H9 (cell line): ENCODE results near the gene MKI67. TPM values are rescaled to one million over a fixed set of nuclear protein-coding genes. Genes with fewer than 3 reads are reported as not detected.

Experiments
- DNase-seq: peaks from one replicate; pipeline ENCODE4 v3.0.0-alpha.2; 2017
- H2AFZ ChIP-seq: one replicate; pipeline ENCODE4 v1.6.1; 2013; ENCODE audit warnings: mild to moderate bottlenecking, low read length, control low read depth, moderate library complexity
- H2AK5ac ChIP-seq: 2 replicates; pipeline ENCODE4 v1.6.1; 2013; ENCODE audit warnings: low read length, control low read depth, mixed read lengths; ENCODE audit not compliant: insufficient read length
- H2BK120ac ChIP-seq: one replicate; pipeline ENCODE4 v1.6.1; 2013; ENCODE audit warnings: low read depth, mild to moderate bottlenecking, low read length, control low read depth, inconsistent platforms; ENCODE audit not compliant: poor library complexity, severe bottlenecking
- H2BK12ac ChIP-seq: 2 replicates; pipeline ENCODE4 v1.6.1; 2013; ENCODE audit warnings: low read length, control low read depth, mixed read lengths, low read depth; ENCODE audit not compliant: insufficient read length
- H2BK15ac ChIP-seq: 2 replicates; pipeline ENCODE4 v1.6.1; 2013; ENCODE audit warnings: low read depth, low read length, control low read depth
- H2BK20ac ChIP-seq: one replicate; pipeline ENCODE4 v1.6.1; 2013; ENCODE audit warnings: low read depth, mild to moderate bottlenecking, low read length, control low read depth, inconsistent platforms; ENCODE audit not compliant: poor library complexity, severe bottlenecking
- H2BK5ac ChIP-seq: 2 replicates; pipeline ENCODE4 v1.6.1; 2013; ENCODE audit warnings: low read length, control low read depth, mixed read lengths; ENCODE audit not compliant: insufficient read length
- H3K14ac ChIP-seq: 2 replicates; pipeline ENCODE4 v1.6.1; 2013; ENCODE audit warnings: low read length, control low read depth; ENCODE audit not compliant: insufficient read depth
- H3K18ac ChIP-seq: 2 replicates; pipeline ENCODE4 v1.6.1; 2013; ENCODE audit warnings: low read depth, mild to moderate bottlenecking, mixed read lengths, low read length, control low read depth; ENCODE audit not compliant: insufficient read length
- H3K23ac ChIP-seq: 2 replicates; pipeline ENCODE4 v1.6.1; 2013; ENCODE audit warnings: low read length, control low read depth, mixed read lengths, low read depth; ENCODE audit not compliant: insufficient read length
- H3K23me2 ChIP-seq: 2 replicates; pipeline ENCODE4 v1.6.1; 2013; ENCODE audit warnings: low read depth, mild to moderate bottlenecking, mixed read lengths, low read length, control low read depth; ENCODE audit not compliant: insufficient read length, poor library complexity, severe bottlenecking
- H3K27ac ChIP-seq: 2 replicates; pipeline ENCODE4 v1.5.1; 2013; ENCODE audit warnings: low read length, control low read depth, mixed read lengths, low read depth; ENCODE audit not compliant: insufficient read length
- H3K27me3 ChIP-seq: 2 replicates; pipeline ENCODE4 v1.6.1; 2013; ENCODE audit warnings: low read length, control low read depth, inconsistent platforms; ENCODE audit not compliant: insufficient read depth
- H3K4ac ChIP-seq: 2 replicates; pipeline ENCODE4 v1.6.1; 2013; ENCODE audit warnings: low read depth, mild to moderate bottlenecking, control low read depth, inconsistent platforms, low read length, moderate library complexity
- H3K4me1 ChIP-seq: 2 replicates; pipeline ENCODE4 v1.6.1; 2013; ENCODE audit warnings: low read length, control low read depth, inconsistent platforms; ENCODE audit not compliant: insufficient read depth
- H3K4me2 ChIP-seq: 2 replicates; pipeline ENCODE4 v1.6.1; 2013; ENCODE audit warnings: low read length, control low read depth, mixed read lengths; ENCODE audit not compliant: insufficient read length, insufficient read depth
- H3K56ac ChIP-seq: 2 replicates; pipeline ENCODE4 v1.6.1; 2013; ENCODE audit warnings: low read depth, mild to moderate bottlenecking, mixed read lengths, low read length, control low read depth; ENCODE audit not compliant: insufficient read length
- H3K79me1 ChIP-seq: 2 replicates; pipeline ENCODE4 v1.6.1; 2013; ENCODE audit warnings: low read depth, mild to moderate bottlenecking, moderate library complexity, low read length, control low read depth, inconsistent platforms; ENCODE audit not compliant: insufficient read depth, poor library complexity, severe bottlenecking
- H3K79me2 ChIP-seq: 2 replicates; pipeline ENCODE4 v1.6.1; 2013; ENCODE audit warnings: low read length, control low read depth, inconsistent platforms; ENCODE audit not compliant: insufficient read depth
- H3K9ac ChIP-seq: 2 replicates; pipeline ENCODE4 v1.6.1; 2013; ENCODE audit warnings: low read length, control low read depth, mixed read lengths; ENCODE audit not compliant: insufficient read length; ENCODE audit errors: extremely low read depth
- H3K9me3 ChIP-seq: one replicate; pipeline ENCODE4 v1.6.1; 2013; ENCODE audit warnings: low read depth, low read length, inconsistent platforms; ENCODE audit not compliant: control insufficient read depth
- H3T11ph ChIP-seq: one replicate; pipeline ENCODE4 v1.6.1; 2013; ENCODE audit warnings: mild to moderate bottlenecking, low read length, control low read depth, inconsistent platforms
- H4K20me1 ChIP-seq: one replicate; pipeline ENCODE4 v1.6.1; 2013; ENCODE audit not compliant: control insufficient read depth, insufficient read length, insufficient read depth
- H4K5ac ChIP-seq: 2 replicates; pipeline ENCODE4 v1.6.1; 2013; ENCODE audit warnings: low read depth, mild to moderate bottlenecking, mixed read lengths, low read length, control low read depth; ENCODE audit not compliant: insufficient read length
- H4K8ac ChIP-seq: replicated peaks from 2 replicates; pipeline ENCODE4 v1.6.1; 2013; ENCODE audit warnings: low read length, control low read depth, mixed read lengths, low read depth; ENCODE audit not compliant: insufficient read length
- H4K91ac ChIP-seq: 2 replicates; pipeline ENCODE4 v1.6.1; 2013; ENCODE audit warnings: low read depth, mild to moderate bottlenecking, moderate library complexity, mixed read lengths, low read length, control low read depth; ENCODE audit not compliant: insufficient read length
- H3K27ac Mint-ChIP-seq, 3 experiments: 2 replicates in 2 of 3; 3 replicates in 1 of 3; pipeline ENCODE4 v1.8.0; 2020 to 2021; ENCODE audit warnings: mixed read lengths in 3 of 3, mild to moderate bottlenecking in 1 of 3, moderate library complexity in 1 of 3
- H3K27me3 Mint-ChIP-seq: 2 replicates; pipeline ENCODE4 v1.8.0; 2021; ENCODE audit warnings: low read depth, mild to moderate bottlenecking, moderate library complexity, mixed read lengths
- H3K36me3 Mint-ChIP-seq, 3 experiments: 2 replicates in 2 of 3; 3 replicates in 1 of 3; pipeline ENCODE4 v1.8.0; 2020 to 2021; ENCODE audit warnings: low read depth in 3 of 3, mixed read lengths in 3 of 3; ENCODE audit not compliant: insufficient read depth in 1 of 3
- H3K4me1 Mint-ChIP-seq, 2 experiments: 2 replicates each; pipeline ENCODE4 v1.8.0; 2020; ENCODE audit warnings: mixed read lengths in 2 of 2
- H3K4me3 Mint-ChIP-seq, 2 experiments: 2 replicates in 1 of 2; 3 replicates in 1 of 2; pipeline ENCODE4 v1.8.0; 2020 to 2021; ENCODE audit warnings: mild to moderate bottlenecking in 2 of 2, mixed read lengths in 2 of 2, moderate library complexity in 1 of 2
- H3K9me3 Mint-ChIP-seq, 2 experiments: 2 replicates in 1 of 2; 3 replicates in 1 of 2; pipeline ENCODE4 v1.8.0; 2020; ENCODE audit warnings: mild to moderate bottlenecking in 2 of 2, mixed read lengths in 2 of 2, moderate library complexity in 1 of 2
- WGBS: extraction: QIAGEN DNeasy Blood & Tissue Kit; methylation state at CpG from one replicate; pipeline ENCODE4 v1.1.7; 2013; ENCODE audit warnings: missing lambda C conversion rate, low lambda C conversion rate, mixed read lengths; ENCODE audit not compliant: insufficient read length; ENCODE audit errors: extremely low coverage; 5-methylcytosine and 5-hydroxymethylcytosine counted together
- total RNA-seq: library from RNA; stranded (reverse); gene quantifications from 2 replicates; pipeline ENCODE4 v1.2.1, GENCODE V29; 2021
- TF ChIP-seq, protein P1 (sequence below): fragments of 200-600 bp; sonication (generic); conservative IDR thresholded peaks from 3 replicates; pipeline ENCODE4 v1.8.0; 2021; ENCODE audit warnings: antibody characterized with exemption, mild to moderate bottlenecking

The MKI67 gene
- total RNA-seq, 1 experiment from 2014 or later: 108 TPM

DNA sequence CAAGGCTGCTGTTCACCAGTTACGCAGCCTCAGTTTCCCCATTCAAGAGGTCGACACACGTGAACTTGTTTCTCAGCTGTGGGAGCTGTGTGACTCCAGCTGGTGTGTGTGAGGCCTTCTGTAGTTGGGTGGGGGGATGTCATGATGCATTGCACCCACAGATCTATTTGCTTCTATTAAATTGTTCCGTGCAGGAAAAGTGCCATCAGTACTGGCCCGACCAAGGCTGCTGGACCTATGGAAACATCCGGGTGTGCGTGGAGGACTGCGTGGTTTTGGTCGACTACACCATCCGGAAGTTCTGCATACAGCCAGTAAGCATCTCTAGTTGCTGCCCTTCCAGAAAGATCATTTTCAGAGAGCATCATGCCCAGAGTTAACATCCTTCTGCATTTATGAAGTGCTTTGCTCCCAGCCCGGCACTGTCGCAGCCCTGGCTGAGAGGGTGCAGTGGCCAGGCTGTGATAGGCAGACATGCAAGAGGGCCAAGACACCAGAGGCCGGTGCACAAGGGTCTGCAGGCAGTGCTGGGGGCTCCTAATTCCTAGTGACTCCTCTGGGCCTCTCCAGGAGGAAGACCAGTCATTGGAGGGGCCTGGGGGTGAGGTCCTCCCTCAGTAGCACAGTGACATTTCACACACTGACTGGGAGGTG lies 60.2 kb downstream of the MKI67 start:
- H3K23ac ChIP-seq: no peak overlapping the region
- H2BK20ac ChIP-seq: no peak overlapping the region
- no peak overlapping the region for H4K91ac ChIP-seq
- no peak overlapping the region for H3K4me2 ChIP-seq
- H3K4ac ChIP-seq: no peak overlapping the region
- no peak for DNase-seq
- H2BK120ac ChIP-seq: no peak overlapping the region
- H4K8ac ChIP-seq: no peak overlapping the region
- no peak overlapping the region for H4K5ac ChIP-seq
- H3K79me1 ChIP-seq: no peaks in the 10 kb centered on the region
- H2BK5ac ChIP-seq: no peak overlapping the region
- no CpG with 5 or more reads among the region's 13 CpGs for WGBS
- H3K27ac ChIP-seq: no peak overlapping the region
- no peaks in the 10 kb centered on the region for H3K79me2 ChIP-seq
- H3K9me3 ChIP-seq: no peaks in the 10 kb centered on the region
- no peak overlapping the region for H3K4me3 Mint-ChIP-seq
- H2BK15ac ChIP-seq: no peak overlapping the region
- H3K4me1 ChIP-seq: peaks cover 2% of the 10 kb centered on the region; the same call in 1 of the 2 replicates
- peaks cover 8% of the 10 kb centered on the region for H3K27me3 Mint-ChIP-seq
- H2AFZ ChIP-seq: no peak overlapping the region
- no peak overlapping the region for H3T11ph ChIP-seq
- H3K36me3 Mint-ChIP-seq: peaks cover 4 to 8% (median 6%) of the 10 kb centered on the region in 3 experiments; a peak in 6 of 7 replicates
- H3K23me2 ChIP-seq: no peaks in the 10 kb centered on the region
- no peaks in the 10 kb centered on the region for H3K27me3 ChIP-seq
- H2AK5ac ChIP-seq: no peak overlapping the region
- no peak overlapping the region for H3K9ac ChIP-seq
- H3K4me1 Mint-ChIP-seq: peaks cover 31 to 32% of the 10 kb centered on the region in 2 experiments
- TF ChIP-seq, protein P1, sequence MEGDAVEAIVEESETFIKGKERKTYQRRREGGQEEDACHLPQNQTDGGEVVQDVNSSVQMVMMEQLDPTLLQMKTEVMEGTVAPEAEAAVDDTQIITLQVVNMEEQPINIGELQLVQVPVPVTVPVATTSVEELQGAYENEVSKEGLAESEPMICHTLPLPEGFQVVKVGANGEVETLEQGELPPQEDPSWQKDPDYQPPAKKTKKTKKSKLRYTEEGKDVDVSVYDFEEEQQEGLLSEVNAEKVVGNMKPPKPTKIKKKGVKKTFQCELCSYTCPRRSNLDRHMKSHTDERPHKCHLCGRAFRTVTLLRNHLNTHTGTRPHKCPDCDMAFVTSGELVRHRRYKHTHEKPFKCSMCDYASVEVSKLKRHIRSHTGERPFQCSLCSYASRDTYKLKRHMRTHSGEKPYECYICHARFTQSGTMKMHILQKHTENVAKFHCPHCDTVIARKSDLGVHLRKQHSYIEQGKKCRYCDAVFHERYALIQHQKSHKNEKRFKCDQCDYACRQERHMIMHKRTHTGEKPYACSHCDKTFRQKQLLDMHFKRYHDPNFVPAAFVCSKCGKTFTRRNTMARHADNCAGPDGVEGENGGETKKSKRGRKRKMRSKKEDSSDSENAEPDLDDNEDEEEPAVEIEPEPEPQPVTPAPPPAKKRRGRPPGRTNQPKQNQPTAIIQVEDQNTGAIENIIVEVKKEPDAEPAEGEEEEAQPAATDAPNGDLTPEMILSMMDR: no peak
- no peak overlapping the region for H2BK12ac ChIP-seq
- H4K20me1 ChIP-seq: no peaks in the 10 kb centered on the region
- no peak overlapping the region for H3K18ac ChIP-seq
- H3K9me3 Mint-ChIP-seq: peaks cover 5% of the 10 kb centered on the region in 2 experiments; a peak in 2 of 5 replicates
- no peak overlapping the region for H3K56ac ChIP-seq
- no peak overlapping the region for H3K14ac ChIP-seq
- H3K27ac Mint-ChIP-seq: no peak overlapping the region; a peak in 1 of 7 replicates
